LNCAP (cell line): Measurements from ENCODE around the gene GPC3.

ENCODE experiments used
- TF ChIP-seq, protein P1 (sequence below): fragments of 450-650 bp; IDR thresholded peaks from 2 replicates; pipeline ENCODE4 v1.5.1; 2017; ENCODE audit warnings: mild to moderate bottlenecking

The GPC3 gene

GRCh38 chrX:133971586-133971985 is 13.8 kb downstream of the GPC3 start:
- TF ChIP-seq, protein P1, sequence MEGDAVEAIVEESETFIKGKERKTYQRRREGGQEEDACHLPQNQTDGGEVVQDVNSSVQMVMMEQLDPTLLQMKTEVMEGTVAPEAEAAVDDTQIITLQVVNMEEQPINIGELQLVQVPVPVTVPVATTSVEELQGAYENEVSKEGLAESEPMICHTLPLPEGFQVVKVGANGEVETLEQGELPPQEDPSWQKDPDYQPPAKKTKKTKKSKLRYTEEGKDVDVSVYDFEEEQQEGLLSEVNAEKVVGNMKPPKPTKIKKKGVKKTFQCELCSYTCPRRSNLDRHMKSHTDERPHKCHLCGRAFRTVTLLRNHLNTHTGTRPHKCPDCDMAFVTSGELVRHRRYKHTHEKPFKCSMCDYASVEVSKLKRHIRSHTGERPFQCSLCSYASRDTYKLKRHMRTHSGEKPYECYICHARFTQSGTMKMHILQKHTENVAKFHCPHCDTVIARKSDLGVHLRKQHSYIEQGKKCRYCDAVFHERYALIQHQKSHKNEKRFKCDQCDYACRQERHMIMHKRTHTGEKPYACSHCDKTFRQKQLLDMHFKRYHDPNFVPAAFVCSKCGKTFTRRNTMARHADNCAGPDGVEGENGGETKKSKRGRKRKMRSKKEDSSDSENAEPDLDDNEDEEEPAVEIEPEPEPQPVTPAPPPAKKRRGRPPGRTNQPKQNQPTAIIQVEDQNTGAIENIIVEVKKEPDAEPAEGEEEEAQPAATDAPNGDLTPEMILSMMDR: no peak

DNA sequence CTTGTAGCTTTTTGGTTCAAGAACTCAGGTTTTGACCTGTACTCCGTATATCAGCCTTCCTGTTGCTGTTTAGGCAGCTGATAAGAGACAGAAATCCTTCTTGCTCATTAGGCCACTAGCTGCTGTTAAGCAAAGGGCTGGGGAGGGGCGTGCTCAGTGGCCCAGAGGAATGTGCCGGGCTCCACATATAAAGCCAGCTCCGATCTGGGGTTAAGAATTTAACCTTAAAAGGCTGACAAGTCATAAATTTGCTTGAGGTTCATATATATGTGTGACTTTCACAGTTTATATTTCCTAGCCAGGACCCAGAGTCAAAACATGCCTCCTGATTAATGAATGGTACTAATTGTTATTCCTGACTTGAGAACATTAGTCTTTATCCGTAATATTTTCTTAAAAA is 15.3 kb downstream of the GPC3 start:
- TF ChIP-seq, protein P1: no peak

- TF ChIP-seq, protein P1: no peak
Measured at GRCh38 chrX:133969191-133969590, 16.2 kb downstream of the GPC3 start.

DNA sequence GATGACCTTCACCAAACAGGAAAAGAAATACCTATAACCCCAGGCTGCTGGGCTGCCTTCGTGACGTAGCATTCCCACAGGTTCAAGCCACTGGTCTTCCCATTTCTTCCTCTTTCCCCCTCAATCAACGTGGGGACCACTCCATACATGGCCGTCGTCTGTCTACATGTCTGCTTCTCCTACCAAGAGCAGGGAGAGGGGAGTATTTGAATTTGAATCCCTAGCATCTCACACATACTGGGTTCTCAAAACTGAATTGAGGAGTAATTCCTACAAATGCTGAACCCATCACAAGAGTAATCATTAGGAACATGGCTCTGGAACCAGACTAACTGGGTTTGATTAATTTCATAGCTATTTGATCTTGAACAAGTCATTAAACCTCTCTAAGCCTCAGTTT is 17.3 kb downstream of the GPC3 start:
- TF ChIP-seq, protein P1: no peak

DNA sequence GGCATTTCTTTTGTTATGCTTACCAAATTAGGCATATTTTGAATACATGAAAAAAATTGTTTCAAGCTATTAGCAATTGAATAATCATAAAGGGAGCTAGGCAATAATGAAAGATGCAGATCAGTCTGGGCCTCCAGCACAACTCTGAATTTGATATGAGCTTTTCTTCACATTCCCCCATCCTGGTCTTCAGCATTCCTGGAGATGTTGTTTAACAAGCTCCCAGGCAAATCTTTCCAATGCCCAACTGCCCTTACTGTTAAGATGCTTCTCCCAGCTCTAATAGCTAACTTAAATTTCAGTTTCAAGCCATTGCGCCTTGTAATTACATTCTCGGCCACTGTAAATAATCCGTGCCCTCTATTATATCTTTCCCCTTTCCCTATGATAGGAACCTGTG is 19.2 kb downstream of the GPC3 start:
- TF ChIP-seq, protein P1: no peak

DNA sequence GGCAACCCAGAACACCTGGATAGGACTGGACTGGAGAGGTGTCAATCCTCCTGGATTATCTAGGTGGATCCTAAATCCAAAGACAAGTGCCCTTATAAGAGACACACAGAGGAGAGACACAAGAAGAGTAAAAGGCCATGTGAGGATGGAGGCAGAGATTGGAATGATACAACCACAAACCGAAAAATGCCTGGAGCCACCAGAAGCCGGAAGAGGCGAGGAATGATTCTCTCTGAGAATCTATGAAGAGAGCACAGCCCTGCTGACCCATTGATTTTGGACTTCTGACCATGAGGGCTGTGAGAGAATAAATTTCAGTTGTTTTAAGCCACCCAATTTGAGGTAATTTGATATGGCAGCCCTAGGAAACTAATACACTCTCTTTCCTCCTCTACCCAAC is 20.1 kb downstream of the GPC3 start:
- TF ChIP-seq, protein P1: no peak

DNA sequence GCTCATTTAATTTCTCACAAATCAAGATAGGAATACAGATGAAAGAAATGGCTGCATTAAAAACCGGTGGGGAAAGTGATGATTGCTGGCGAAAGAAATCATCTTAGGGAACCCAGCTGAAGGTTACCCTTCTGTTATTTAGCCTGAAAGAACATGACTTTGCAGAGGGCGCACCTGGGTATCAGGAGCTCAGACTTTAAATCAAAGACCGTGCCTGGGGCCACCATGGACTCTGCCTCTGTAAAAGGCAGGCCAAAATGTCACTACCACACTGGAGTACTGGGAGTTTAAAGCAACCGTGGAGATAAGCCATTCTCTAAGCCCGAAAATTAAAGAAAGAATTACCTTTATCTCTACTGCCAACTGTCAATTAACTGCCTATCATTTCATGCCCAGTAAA is 24.3 kb downstream of the GPC3 start:
- TF ChIP-seq, protein P1: no peak

- TF ChIP-seq, protein P1: no peak
Measured at GRCh38 chrX:133959972-133960371, 25.4 kb downstream of the GPC3 start.
